HG02642 (cell line): ENCODE measurements around the gene MUC21.
A peak's percentile ranks its signal among the peaks of the same experiment; 100 is the strongest.

Source experiments
- ATAC-seq: cut with Tn5 transposase; IDR thresholded peaks from one replicate; pipeline ENCODE4 v1.9.1; 2021; ENCODE audit warnings: mild to moderate bottlenecking; ENCODE audit not compliant: unreplicated experiment, poor library complexity

Gene MUC21

GRCh38 chr6:30983439-30983838 is at the start of gene MUC21:
TSS of gene MUC21 (plus strand) at chr6:30983718. CDS start at chr6:30983959, 241 bp downstream.
- ATAC-seq = no peak

- ATAC-seq = no peak
These were observed 48.5 kb upstream of the MUC21 start for GRCh38 chr6:30935018-30935417.

GRCh38 chr6:30937265-30937664 is 46.3 kb upstream of the MUC21 start:
- ATAC-seq = no peak

- ATAC-seq = no peak
These were observed 44.8 kb upstream of the MUC21 start for GRCh38 chr6:30938730-30939129.

- ATAC-seq = no peak
These were observed 44.0 kb upstream of the MUC21 start for GRCh38 chr6:30939473-30939872.

GRCh38 chr6:30940361-30940986 is 43.0 kb upstream of the MUC21 start, which contains the start of gene MUCL3:
TSS of gene MUCL3 (plus strand) at chr6:30940973. CDS start at chr6:30941000, 27 bp downstream.
- ATAC-seq = no peak

- no peak for ATAC-seq
These were observed 41.0 kb upstream of the MUC21 start for GRCh38 chr6:30942338-30943060.

GRCh38 chr6:30944051-30944450 is 39.5 kb upstream of the MUC21 start:
- no peak for ATAC-seq

GRCh38 chr6:30945281-30945680 is 38.2 kb upstream of the MUC21 start:
- ATAC-seq = no peak

- ATAC-seq = no peak
These were observed 36.3 kb upstream of the MUC21 start for GRCh38 chr6:30947231-30947630.

- ATAC-seq = no peak
These were observed 34.7 kb upstream of the MUC21 start for GRCh38 chr6:30948811-30949210.

- ATAC-seq = no peak
These were observed 31.5 kb upstream of the MUC21 start for GRCh38 chr6:30951907-30952469.

- no peak for ATAC-seq
These were observed 28.7 kb upstream of the MUC21 start for GRCh38 chr6:30954631-30955366.

- peak; percentile 72 for ATAC-seq
These were observed 28.0 kb upstream of the MUC21 start for GRCh38 chr6:30955367-30956042.

GRCh38 chr6:30957716-30958115 is 25.8 kb upstream of the MUC21 start:
- ATAC-seq = no peak

GRCh38 chr6:30960907-30961673 is 22.4 kb upstream of the MUC21 start:
- no peak for ATAC-seq

GRCh38 chr6:30962716-30963115 is 20.8 kb upstream of the MUC21 start:
- ATAC-seq = no peak

GRCh38 chr6:30963641-30964040 is 19.9 kb upstream of the MUC21 start:
- no peak for ATAC-seq

GRCh38 chr6:30964075-30964474 is 19.4 kb upstream of the MUC21 start:
- no peak for ATAC-seq
